Fibroblast of skin of scalp (primary cell): Measurements from ENCODE around the gene DDI2.

Experiments used
- DNase-seq: peaks from one replicate; pipeline ENCODE4 v3.0.0-alpha.2; 2013

DDI2 gene

GRCh38 chr1:15605398-15606383, 11.6 kb upstream of the DDI2 start:
- no peak for DNase-seq

- DNase-seq: no peak
Measured at GRCh38 chr1:15609631-15610030, 7.6 kb upstream of the DDI2 start.

GRCh38 chr1:15610167-15610566, 7.1 kb upstream of the DDI2 start:
- DNase-seq: no peak

- no peak for DNase-seq
Measured at GRCh38 chr1:15616373-15617172, 685 bp upstream of the DDI2 start.

GRCh38 chr1:15618077-15618654, 908 bp downstream of the DDI2 start:
- DNase-seq: no peak

GRCh38 chr1:15618655-15619525, 1.6 kb downstream of the DDI2 start:
- DNase-seq: peak; percentile 24

GRCh38 chr1:15620155-15620545, 2.9 kb downstream of the DDI2 start:
- peak; percentile 43 for DNase-seq

GRCh38 chr1:15620902-15621682, 3.8 kb downstream of the DDI2 start:
- no peak for DNase-seq

GRCh38 chr1:15621975-15622374, 4.7 kb downstream of the DDI2 start:
- DNase-seq: no peak

GRCh38 chr1:15622712-15623373, 5.6 kb downstream of the DDI2 start:
- DNase-seq: no peak

- no peak for DNase-seq
Measured at GRCh38 chr1:15623435-15623834, 6.2 kb downstream of the DDI2 start.

- DNase-seq: no peak
Measured at GRCh38 chr1:15624133-15624714, 7.0 kb downstream of the DDI2 start.

GRCh38 chr1:15625056-15625917, 8.0 kb downstream of the DDI2 start:
- no peak for DNase-seq

- DNase-seq: no peak
Measured at GRCh38 chr1:15626269-15626950, 9.2 kb downstream of the DDI2 start.

- DNase-seq: peak; percentile 15
Measured at GRCh38 chr1:15627343-15627988, 10.2 kb downstream of the DDI2 start.

- DNase-seq: no peak
Measured at GRCh38 chr1:15628003-15628402, 10.7 kb downstream of the DDI2 start.

GRCh38 chr1:15633756-15634420, 16.6 kb downstream of the DDI2 start:
- DNase-seq: no peak

- no peak for DNase-seq
Measured at GRCh38 chr1:15636436-15636835, 19.2 kb downstream of the DDI2 start.
